Skeletal muscle tissue (tissue), 4 donors: ENCODE data around the gene RNF41. TPM values are rescaled to one million over a fixed set of nuclear protein-coding genes. Genes with fewer than 3 reads are reported as not detected.

Experiments used
- H3K27ac ChIP-seq: one replicate; pipeline ENCODE4 v1.7.0; 2013; ENCODE audit warnings: mild to moderate bottlenecking, low read depth, low read length, inconsistent platforms
- H3K27me3 ChIP-seq, 3 donors: one replicate each; pipeline ENCODE4 v1.7.0; 2013; ENCODE audit warnings: low read length in 3 of 3; ENCODE audit not compliant: control insufficient read depth in 3 of 3, insufficient read depth in 3 of 3
- H3K36me3 ChIP-seq, 3 donors: one replicate each; pipeline ENCODE4 v1.7.0; 2013; ENCODE audit warnings: low read length in 3 of 3; ENCODE audit not compliant: control insufficient read depth in 3 of 3, insufficient read depth in 3 of 3
- H3K4me1 ChIP-seq, 3 donors: one replicate each; pipeline ENCODE4 v1.7.0; 2013; ENCODE audit warnings: low read length in 3 of 3, mild to moderate bottlenecking in 3 of 3; ENCODE audit not compliant: control insufficient read depth in 3 of 3, insufficient read depth in 3 of 3
- H3K4me3 ChIP-seq, 3 donors: one replicate each; pipeline ENCODE4 v1.7.0; 2013; ENCODE audit warnings: low read length in 3 of 3
- H3K9ac ChIP-seq, 3 donors: one replicate each; pipeline ENCODE4 v1.7.0; 2013; ENCODE audit warnings: low read length in 3 of 3, mild to moderate bottlenecking in 3 of 3, moderate library complexity in 2 of 3, low read depth in 1 of 3
- H3K9me3 ChIP-seq, 3 donors: one replicate each; pipeline ENCODE4 v1.7.0; 2013; ENCODE audit warnings: low read length in 3 of 3; ENCODE audit not compliant: control insufficient read depth in 3 of 3
- total RNA-seq: library from RNA; depleted of rRNA; stranded (reverse); fragments of >200 nt; gene quantifications from one replicate; pipeline ENCODE4 v1.2.3, GENCODE V29; 2014
- donor health status: Osteomylitis.

Gene RNF41
- total RNA-seq, 1 donor from 2014 or later: 30.8 TPM

- Histone ChIP-seq H3K36me3 (peaks cover 6 to 10% (median 8%) of the 10 kb centered on the region in 3 donors), H3K27ac (peak overlapping the region; percentile 99), H3K4me1 (peaks cover 28 to 52% (median 34%) of the 10 kb centered on the region in 3 donors), H3K9me3 (no peaks in the 10 kb centered on the region), H3K4me3 (peak overlapping the region; percentile 92 to 98 (median 96)), H3K27me3 (no peaks in the 10 kb centered on the region), H3K9ac (peak overlapping the region; percentile 91 to 96 (median 96))
These were observed 1.0 kb downstream of the RNF41 start for GRCh38 chr12:56220611-56221231.

- Histone ChIP-seq H3K9me3 (no peaks in the 10 kb centered on the region), H3K4me1 (peaks cover 25 to 44% (median 27%) of the 10 kb centered on the region in 3 donors), H3K4me3 (no peak overlapping the region), H3K27me3 (no peaks in the 10 kb centered on the region), H3K27ac (no peak overlapping the region), H3K36me3 (peaks cover 11 to 15% (median 13%) of the 10 kb centered on the region in 3 donors), H3K9ac (no peak overlapping the region)
These were observed 1.9 kb downstream of the RNF41 start for GRCh38 chr12:56219840-56220239.

- H3K36me3 ChIP-seq: peaks cover 31 to 39% (median 37%) of the 10 kb centered on the region in 3 donors
- H3K9ac ChIP-seq: no peak overlapping the region
- H3K4me1 ChIP-seq: peaks cover 9 to 16% (median 10%) of the 10 kb centered on the region in 3 donors
- no peaks in the 10 kb centered on the region for H3K27me3 ChIP-seq
- H3K27ac ChIP-seq: no peak overlapping the region
- H3K4me3 ChIP-seq: no peak overlapping the region
- no peaks in the 10 kb centered on the region for H3K9me3 ChIP-seq
These were observed 5.3 kb downstream of the RNF41 start for GRCh38 chr12:56216461-56216860.

- Histone ChIP-seq H3K4me3 (no peak overlapping the region), H3K4me1 (peaks cover 2 to 8% (median 3%) of the 10 kb centered on the region in 3 donors), H3K27me3 (no peaks in the 10 kb centered on the region), H3K9ac (no peak overlapping the region), H3K9me3 (no peaks in the 10 kb centered on the region), H3K27ac (no peak overlapping the region), H3K36me3 (peaks cover 46 to 51% (median 47%) of the 10 kb centered on the region in 3 donors)
These were observed 7.8 kb downstream of the RNF41 start for GRCh38 chr12:56213878-56214277.

- Histone ChIP-seq H3K9me3 (no peaks in the 10 kb centered on the region), H3K4me3 (no peak overlapping the region), H3K27me3 (no peaks in the 10 kb centered on the region), H3K9ac (no peak overlapping the region), H3K4me1 (peaks cover 2 to 8% (median 3%) of the 10 kb centered on the region in 3 donors), H3K27ac (no peak overlapping the region), H3K36me3 (peaks cover 55 to 57% (median 56%) of the 10 kb centered on the region in 3 donors)
These were observed 9.4 kb downstream of the RNF41 start for GRCh38 chr12:56212361-56212760.

GRCh38 chr12:56208006-56208405 lies 13.7 kb downstream of the RNF41 start:
- H3K9me3 ChIP-seq: no peaks in the 10 kb centered on the region
- no peak overlapping the region for H3K4me3 ChIP-seq
- peaks cover 2 to 8% (median 3%) of the 10 kb centered on the region in 3 donors for H3K4me1 ChIP-seq
- H3K9ac ChIP-seq: no peak overlapping the region
- no peaks in the 10 kb centered on the region for H3K27me3 ChIP-seq
- H3K27ac ChIP-seq: no peak overlapping the region
- peaks cover 52 to 57% (median 53%) of the 10 kb centered on the region in 3 donors for H3K36me3 ChIP-seq

GRCh38 chr12:56206452-56207166 lies 15.1 kb downstream of the RNF41 start:
- peaks cover 2 to 8% (median 3%) of the 10 kb centered on the region in 3 donors for H3K4me1 ChIP-seq
- peaks cover 42 to 47% (median 43%) of the 10 kb centered on the region in 3 donors for H3K36me3 ChIP-seq
- H3K9ac ChIP-seq: no peak overlapping the region
- no peaks in the 10 kb centered on the region for H3K27me3 ChIP-seq
- H3K27ac ChIP-seq: no peak overlapping the region
- no peaks in the 10 kb centered on the region for H3K9me3 ChIP-seq
- no peak overlapping the region for H3K4me3 ChIP-seq

- Histone ChIP-seq H3K4me3 (no peak overlapping the region), H3K27me3 (no peaks in the 10 kb centered on the region), H3K4me1 (peaks cover 2 to 8% (median 3%) of the 10 kb centered on the region in 3 donors), H3K9me3 (no peaks in the 10 kb centered on the region), H3K36me3 (peaks cover 38 to 43% (median 40%) of the 10 kb centered on the region in 3 donors), H3K9ac (no peak overlapping the region), H3K27ac (no peak overlapping the region)
These were observed 16.3 kb downstream of the RNF41 start for GRCh38 chr12:56205445-56205844.

- no peaks in the 10 kb centered on the region for H3K4me1 ChIP-seq
- peaks cover 30 to 35% (median 33%) of the 10 kb centered on the region in 3 donors for H3K36me3 ChIP-seq
- H3K9ac ChIP-seq: no peak overlapping the region
- H3K9me3 ChIP-seq: no peaks in the 10 kb centered on the region
- no peaks in the 10 kb centered on the region for H3K27me3 ChIP-seq
- H3K27ac ChIP-seq: no peak overlapping the region
- H3K4me3 ChIP-seq: no peak overlapping the region
These were observed 17.4 kb downstream of the RNF41 start for GRCh38 chr12:56204275-56204674.

GRCh38 chr12:56202838-56203237 lies 18.9 kb downstream of the RNF41 start:
- no peak overlapping the region for H3K27ac ChIP-seq
- no peaks in the 10 kb centered on the region for H3K4me1 ChIP-seq
- H3K4me3 ChIP-seq: no peak overlapping the region
- no peaks in the 10 kb centered on the region for H3K27me3 ChIP-seq
- no peak overlapping the region for H3K9ac ChIP-seq
- H3K9me3 ChIP-seq: no peaks in the 10 kb centered on the region
- H3K36me3 ChIP-seq: peaks cover 22 to 31% (median 29%) of the 10 kb centered on the region in 3 donors
